Stimulated activated CD4-positive, alpha-beta T cell treated with anti-CD3 and anti-CD28 coated beads, Interleukin-12 subunit alpha, Interleukin-12 subunit beta, amount 100 ng/mL, for 24 hours (primary cell): Measurements from ENCODE around the gene ATP6V1B1.
"Not testable (repeated sequence)": the region's sequence is repeated elsewhere in the genome, so short reads cannot be mapped to it uniquely, and the experiment has no call there.

Source experiments
- DNase-seq, 2 experiments: peaks; one replicate each; pipeline ENCODE4 v3.0.0-alpha.2; 2020; ENCODE audit warnings: low read depth in 2 of 2

Gene ATP6V1B1

DNA sequence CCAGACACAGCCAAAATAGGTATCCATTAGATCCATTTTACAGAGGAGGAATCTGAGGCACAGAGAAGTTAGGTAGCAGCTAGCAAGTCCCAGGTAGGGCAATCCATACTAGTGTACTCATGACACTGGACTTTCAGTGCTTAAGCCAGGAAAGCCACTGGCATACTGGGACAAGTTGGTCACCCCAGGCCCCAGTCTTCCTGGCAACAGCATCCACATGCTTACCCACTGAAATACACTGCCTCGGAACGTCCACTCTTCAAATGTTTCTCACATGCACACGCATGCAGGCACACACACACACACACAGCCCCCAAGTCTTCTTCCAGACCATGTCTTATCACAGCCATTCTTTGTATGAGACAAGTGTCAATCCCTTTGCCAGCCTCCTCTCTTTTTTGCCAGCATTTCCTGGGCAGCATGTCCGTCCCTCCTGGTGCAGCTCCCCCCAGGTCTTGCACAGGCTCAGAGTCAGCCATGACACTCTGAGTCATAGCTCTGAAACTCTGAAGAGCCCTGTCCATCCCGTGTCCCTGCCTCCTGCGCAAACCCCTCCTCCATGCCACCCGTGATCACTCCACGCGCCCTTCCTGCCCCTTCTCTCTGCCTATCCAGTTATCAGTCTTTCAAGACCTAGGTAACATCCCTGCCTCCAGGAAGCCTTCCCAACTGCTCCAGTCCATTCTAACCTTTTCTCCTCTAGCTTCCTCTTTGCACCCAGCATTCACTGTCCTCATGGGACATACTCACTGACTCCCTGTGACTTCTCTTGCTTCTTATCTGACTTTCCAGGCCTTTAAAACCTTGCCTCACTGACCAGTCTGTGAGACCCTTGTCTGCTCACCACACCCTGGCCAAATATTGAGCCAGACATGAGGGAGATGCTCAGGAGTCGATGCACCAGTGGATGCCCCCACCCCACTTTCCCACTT, 69.8 kb downstream of the ATP6V1B1 start:
- no peak for DNase-seq

DNA sequence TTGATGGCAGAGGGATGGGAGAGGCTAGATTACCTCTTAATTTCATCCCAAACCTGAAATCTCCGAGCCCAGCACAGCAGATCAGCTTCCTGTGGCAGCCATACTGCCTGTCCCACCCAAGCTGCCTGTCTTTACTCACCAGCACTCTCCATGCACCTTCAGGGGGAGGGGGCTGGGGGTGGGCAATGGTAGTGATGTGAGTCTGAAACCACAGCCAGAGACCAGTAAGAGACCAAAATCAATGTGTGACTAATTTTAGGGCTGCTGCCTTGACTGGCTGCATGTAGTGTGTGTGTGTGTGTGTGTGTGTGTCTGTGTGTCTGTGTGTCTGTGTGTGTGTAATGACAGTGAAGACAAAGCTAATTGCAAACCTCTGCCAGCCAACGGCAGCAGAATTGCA, 70.6 kb downstream of the ATP6V1B1 start:
- no peak for DNase-seq

DNA sequence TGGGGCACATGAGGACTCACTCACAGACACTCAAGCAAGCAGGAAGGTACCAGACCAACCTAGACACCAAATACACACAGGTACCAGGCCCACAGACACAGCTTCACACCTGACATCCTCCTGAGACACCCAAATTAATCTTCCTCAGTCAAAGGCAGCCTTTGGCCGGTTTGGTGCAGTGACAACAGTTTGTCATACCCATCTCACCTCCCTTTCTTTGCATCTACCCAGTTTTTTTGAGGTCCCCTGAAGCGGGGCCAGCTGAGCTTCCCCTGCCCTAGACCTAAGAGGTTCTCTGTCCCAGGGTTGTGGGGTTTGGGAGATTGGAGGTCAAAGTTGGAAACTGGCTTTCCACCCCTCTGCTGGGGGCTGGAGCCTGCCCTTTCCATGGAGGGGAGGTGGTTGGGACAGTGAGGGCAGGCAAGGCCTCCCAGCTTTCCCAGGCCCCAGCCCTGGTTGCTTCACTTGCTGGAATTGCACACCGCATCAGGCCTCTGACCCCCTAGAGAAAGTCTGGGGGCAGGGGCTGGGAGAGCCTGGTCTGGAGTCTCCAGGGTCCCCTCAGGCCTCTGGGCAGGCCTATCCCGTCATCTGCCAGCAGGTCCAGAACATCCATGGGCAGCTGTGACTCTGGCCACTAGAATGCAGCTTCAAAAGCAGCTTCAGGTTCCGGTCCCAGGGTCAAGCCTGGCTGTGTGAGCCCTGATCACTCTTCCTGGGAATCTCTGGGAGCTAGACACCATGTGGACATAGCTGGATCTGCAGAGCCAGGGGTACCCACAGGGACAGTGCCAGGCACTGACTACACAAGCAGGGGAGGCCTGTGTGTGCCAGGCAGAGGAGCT, 71.5 kb downstream of the ATP6V1B1 start:
- no peak for DNase-seq

DNA sequence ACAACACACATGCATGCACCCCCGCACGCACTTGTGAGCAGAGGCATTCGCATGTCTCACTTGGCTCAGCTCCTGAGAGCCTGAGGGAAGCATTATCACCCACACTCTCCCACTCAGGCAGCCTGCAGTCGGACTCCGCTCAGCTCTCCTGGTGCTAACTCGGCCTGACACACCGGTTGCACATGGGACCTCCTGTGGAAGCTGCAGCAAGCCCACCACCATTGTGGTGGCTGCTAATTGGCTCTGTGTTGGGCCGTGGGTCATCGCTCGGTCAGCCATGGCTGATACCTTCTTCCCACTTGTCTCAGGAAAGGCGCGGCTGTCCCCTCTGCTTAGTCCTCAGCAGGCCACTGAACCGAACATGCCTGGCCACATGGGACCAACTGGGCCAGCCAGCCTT, 72.6 kb downstream of the ATP6V1B1 start:
- no peak for DNase-seq

DNA sequence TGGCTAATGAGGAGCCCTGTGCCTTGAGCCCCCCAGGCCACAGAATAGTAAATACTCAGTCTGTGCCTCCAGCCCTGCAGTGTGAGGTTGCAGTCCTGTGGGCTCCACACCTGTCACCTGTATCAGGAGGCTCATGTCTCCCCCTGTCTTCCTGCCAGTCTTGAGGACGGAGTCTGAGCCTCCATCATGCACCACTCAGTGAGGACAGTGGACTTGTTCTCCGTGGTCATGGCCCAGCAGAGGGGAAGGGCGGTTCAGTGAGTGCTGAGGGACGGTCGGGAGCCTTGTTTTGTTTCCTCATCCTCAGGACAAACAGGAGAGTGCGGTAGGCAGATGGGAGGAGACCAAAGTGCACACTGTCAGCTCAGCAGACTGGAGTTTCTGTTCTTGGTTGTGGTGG, 76.1 kb downstream of the ATP6V1B1 start:
- not testable (repeated sequence) for DNase-seq
